GM13976 (cell line): ENCODE measurements around the gene CATSPERE.
"Not testable (repeated sequence)": the region's sequence is repeated elsewhere in the genome, so short reads cannot be mapped to it uniquely, and the experiment has no call there.

Source experiments
- DNase-seq: peaks from one replicate; pipeline ENCODE4 v3.0.0; 2012; ENCODE audit warnings: low spot score
- CTCF ChIP-seq: IDR thresholded peaks from 2 replicates; pipeline ENCODE4 v1.5.1; 2012; ENCODE audit warnings: borderline replicate concordance, mild to moderate bottlenecking; ENCODE audit not compliant: insufficient read depth; ENCODE audit errors: extremely low read depth, missing control alignments, control extremely low read depth
- in situ Hi-C: fragments of 300-500 bp; cut with MboI; formaldehyde crosslinking; loops from one replicate; pipeline ENCODE4 v1.12.0; 2022; ENCODE audit warnings: low sequenced_read_pairs, mixed read lengths, inconsistent platforms; ENCODE audit not compliant: unreplicated experiment

Gene CATSPERE

GRCh38 chr1:244559561-244559960, 98.5 kb downstream of the CATSPERE start:
- TF ChIP-seq CTCF, result no peak
- no peak for DNase-seq
- in situ Hi-C loops, result no loop called here

- in situ Hi-C loops, DNase-seq: not testable (repeated sequence)
These were observed 101.8 kb downstream of the CATSPERE start for GRCh38 chr1:244562877-244563276.

GRCh38 chr1:244573768-244574167, 112.7 kb downstream of the CATSPERE start:
- in situ Hi-C loops, result no loop called here
- no peak for DNase-seq
- TF ChIP-seq CTCF, result no peak

GRCh38 chr1:244576259-244576892, 115.3 kb downstream of the CATSPERE start:
- TF ChIP-seq CTCF, result no peak
- in situ Hi-C loops, result no loop called here
- DNase-seq, result no peak

- DNase-seq, in situ Hi-C loops: not testable (repeated sequence)
These were observed 117.1 kb downstream of the CATSPERE start for GRCh38 chr1:244578205-244578604.

GRCh38 chr1:244583358-244583982, 122.4 kb downstream of the CATSPERE start:
- no peak for DNase-seq
- in situ Hi-C loops, result no loop called here
- TF ChIP-seq CTCF, result no peak

- in situ Hi-C loops, result no loop called here
- TF ChIP-seq CTCF, result no peak
- no peak for DNase-seq
These were observed 124.8 kb downstream of the CATSPERE start for GRCh38 chr1:244585867-244586266.
